Keratinocyte (primary cell): Measurements from ENCODE around the gene COLGALT1. TPM values are rescaled to one million over a fixed set of nuclear protein-coding genes. Genes with fewer than 3 reads are reported as not detected.

Experiments
- DNase-seq: peaks from one replicate; pipeline ENCODE4 v3.0.0-alpha.2; 2011; ENCODE audit warnings: low read depth, missing footprints, low spot score
- FAIRE-seq: peaks from 2 replicates; lab custom pipeline; 2011; peaks lifted over from hg19 to GRCh38; lab: Jason Lieb, UNC
- H2AFZ ChIP-seq: 2 replicates; pipeline ENCODE4 v1.6.0; 2012; ENCODE audit warnings: low read length, control low read depth, inconsistent platforms; ENCODE audit not compliant: control insufficient read depth
- H3K27ac ChIP-seq: 2 replicates; pipeline ENCODE4 v1.5.1; 2011; ENCODE audit warnings: low read length; ENCODE audit not compliant: control insufficient read depth, insufficient read depth
- H3K27me3 ChIP-seq: 3 replicates; pipeline ENCODE4 v1.6.0; 2011; ENCODE audit warnings: low read length; ENCODE audit not compliant: control insufficient read depth, insufficient read depth; ENCODE audit errors: extremely low read depth
- H3K36me3 ChIP-seq, 2 experiments: 2 replicates in 1 of 2; 3 replicates in 1 of 2; pipeline ENCODE4 v1.5.1; 2011; ENCODE audit warnings: low read length in 2 of 2, mild to moderate bottlenecking in 1 of 2; ENCODE audit not compliant: control insufficient read depth in 2 of 2, insufficient read depth in 2 of 2; ENCODE audit errors: extremely low read depth in 1 of 2
- H3K4me1 ChIP-seq: 3 replicates; pipeline ENCODE4 v1.5.1; 2011; ENCODE audit warnings: low read length; ENCODE audit not compliant: control insufficient read depth, insufficient read depth; ENCODE audit errors: extremely low read depth
- H3K4me2 ChIP-seq: 3 replicates; pipeline ENCODE4 v1.6.0; 2011; ENCODE audit warnings: low read depth, low read length; ENCODE audit not compliant: control insufficient read depth, insufficient read depth; ENCODE audit errors: extremely low read depth
- H3K4me3 ChIP-seq, 3 experiments: fragments of 200-600 bp in 1 of 3; sonication (generic) in 1 of 3; 2 replicates in 2 of 3; 3 replicates in 1 of 3; pipeline ENCODE4 v1.5.1; 2011 to 2016; ENCODE audit warnings: low read length in 3 of 3, mild to moderate bottlenecking in 3 of 3, control low read depth in 2 of 3, inconsistent platforms in 1 of 3, low read depth in 1 of 3, mixed read lengths in 1 of 3, mixed run types in 1 of 3, moderate library complexity in 1 of 3; ENCODE audit not compliant: control insufficient read depth in 2 of 3, insufficient read depth in 2 of 3; ENCODE audit errors: extremely low read depth in 1 of 3
- H3K79me2 ChIP-seq: 2 replicates; pipeline ENCODE4 v1.6.0; 2012; ENCODE audit warnings: low read length; ENCODE audit not compliant: control insufficient read depth, insufficient read depth
- H3K9ac ChIP-seq: 3 replicates; pipeline ENCODE4 v1.6.0; 2011; ENCODE audit warnings: low read length; ENCODE audit not compliant: control insufficient read depth, insufficient read depth; ENCODE audit errors: extremely low read depth
- H3K9me1 ChIP-seq: 3 replicates; pipeline ENCODE4 v1.6.0; 2011; ENCODE audit warnings: low read length; ENCODE audit not compliant: control insufficient read depth, insufficient read depth; ENCODE audit errors: extremely low read depth
- H3K9me3 ChIP-seq: 2 replicates; pipeline ENCODE4 v1.5.1; 2012; ENCODE audit warnings: low read depth, low read length; ENCODE audit not compliant: control insufficient read depth
- H4K20me1 ChIP-seq: 3 replicates; pipeline ENCODE4 v1.6.0; 2011; ENCODE audit warnings: low read length; ENCODE audit not compliant: control insufficient read depth, insufficient read depth; ENCODE audit errors: extremely low read depth
- CTCF ChIP-seq, 3 experiments: IDR thresholded peaks in 1 of 3; conservative IDR thresholded peaks in 1 of 3; optimal IDR thresholded peaks in 1 of 3; 2 replicates in 2 of 3; 3 replicates in 1 of 3; pipeline versions ENCODE3 to v1.5.1; 2011; ENCODE audit warnings: low read length in 3 of 3, mild to moderate bottlenecking in 3 of 3, moderate library complexity in 2 of 3, control low read depth in 1 of 3, inconsistent platforms in 1 of 3; ENCODE audit not compliant: insufficient read depth in 2 of 3; ENCODE audit errors: extremely low read depth in 1 of 3
- EZH2 ChIP-seq: IDR thresholded peaks from one replicate; pipeline ENCODE4 v1.6.1; 2012; ENCODE audit warnings: inconsistent platforms, mild to moderate bottlenecking, low read length, moderate library complexity
- dilution Hi-C: fragments of 300-500 bp; cut with MboI; formaldehyde crosslinking; loops from one replicate; pipeline ENCODE4 v1.7.0; 2020; ENCODE audit warnings: low sequenced_read_pairs; ENCODE audit not compliant: extremely low pct_ligation_motif_present
- polyA plus RNA-seq, 5 experiments: library from polyadenylated mRNA; depleted of rRNA in 3 of 5; stranded (reverse) in 3 of 5; stranded (forward) in 1 of 5; unstranded in 1 of 5; fragments of >200 nt; gene quantifications; 1 replicate in 1 of 5; 2 replicates in 3 of 5; 3 replicates in 1 of 5; pipeline versions ENCODE4 v1.2.1 to v1.2.3, GENCODE V29; 2011 to 2012; ENCODE audit warnings: missing spikeins in 2 of 5, low read depth in 1 of 5, low replicate concordance in 1 of 5

The COLGALT1 gene
- polyA plus RNA-seq, 1 donor (not counting 4 experiments of a cell fraction or from before 2014, with no cell fraction given) = 89.4 TPM

- no peaks in the 10 kb centered on the region for H3K36me3 ChIP-seq
- H3K9me3 ChIP-seq = no peaks in the 10 kb centered on the region
- FAIRE-seq (no peak), DNase-seq (no peak)
- H3K4me3 ChIP-seq = no peak overlapping the region
- peaks cover 11% of the 10 kb centered on the region for H3K27me3 ChIP-seq
- TF ChIP-seq CTCF (optimal IDR thresholded peaks at IDR 0.05 in 1 of 3, IDR thresholded peaks at IDR 0.05 in 1 of 3, conservative IDR thresholded peaks at IDR 0.05 in 1 of 3; ENCODE audit: extremely low read depth in 1 of 3, insufficient read depth in 2 of 3, low read length in 3 of 3) (no peak), EZH2 (no peak)
- H3K79me2 ChIP-seq = no peaks in the 10 kb centered on the region
- no peaks in the 10 kb centered on the region for H3K4me1 ChIP-seq
- H4K20me1 ChIP-seq = no peaks in the 10 kb centered on the region
- dilution Hi-C loops = no loop called here
- H3K27ac ChIP-seq = no peak overlapping the region
- no peak overlapping the region for H3K4me2 ChIP-seq
- H2AFZ ChIP-seq = no peak overlapping the region
- no peak overlapping the region for H3K9ac ChIP-seq
- H3K9me1 ChIP-seq = no peaks in the 10 kb centered on the region
Observed at GRCh38 chr19:17602872-17603510, 47.5 kb downstream of the COLGALT1 start.

GRCh38 chr19:17604372-17605025, 49.0 kb downstream of the COLGALT1 start:
- no peaks in the 10 kb centered on the region for H3K79me2 ChIP-seq
- H3K9me3 ChIP-seq = no peaks in the 10 kb centered on the region
- H3K9ac ChIP-seq = no peak overlapping the region
- TF ChIP-seq CTCF (optimal IDR thresholded peaks at IDR 0.05 in 1 of 3, IDR thresholded peaks at IDR 0.05 in 1 of 3, conservative IDR thresholded peaks at IDR 0.05 in 1 of 3; ENCODE audit: extremely low read depth in 1 of 3, insufficient read depth in 2 of 3, low read length in 3 of 3) = no peak
- TF ChIP-seq EZH2 = no peak
- H3K4me1 ChIP-seq = no peaks in the 10 kb centered on the region
- DNase-seq = no peak
- dilution Hi-C loops = no loop called here
- no peak for FAIRE-seq
- H3K27me3 ChIP-seq = peaks cover 11% of the 10 kb centered on the region
- H3K36me3 ChIP-seq = no peaks in the 10 kb centered on the region
- no peak overlapping the region for H3K4me3 ChIP-seq
- no peak overlapping the region for H3K4me2 ChIP-seq
- H4K20me1 ChIP-seq = no peaks in the 10 kb centered on the region
- no peaks in the 10 kb centered on the region for H3K9me1 ChIP-seq
- no peak overlapping the region for H2AFZ ChIP-seq
- H3K27ac ChIP-seq = no peak overlapping the region
